HepG2 (cell line): ENCODE measurements around the gene MC2R. TPM values are rescaled to one million over a fixed set of nuclear protein-coding genes. Genes with fewer than 3 reads are reported as not detected.

ENCODE experiments used
- ATAC-seq: fragments of 200-7000 bp; cut with Tn5 transposase; 3 replicates; pipeline ENCODE4 v1.9.1; 2020; ENCODE audit warnings: mild to moderate bottlenecking, moderate library complexity
- BruUV-seq: library from RNA; stranded (reverse); fragments of 400-500 nt; replicated peaks from 2 replicates; lab custom pipeline; 2021; lab: Mats Ljungman, UMichigan
- CTCF ChIA-PET: fragments of 300-600 bp; formaldehyde crosslinking; extraction: SDS; loops from one replicate; lab custom pipeline; 2021; ENCODE audit warnings: low total read pairs, inconsistent platforms, low intra/inter-chr PET ratio; lab: Yijun Ruan, JAX
- POLR2A ChIA-PET: fragments of 350-600 bp; sonication (Branson Sonifier 250); formaldehyde crosslinking; loops from one replicate; lab custom pipeline; 2020; ENCODE audit warnings: antibody characterized with exemption, inconsistent platforms; lab: Yijun Ruan, JAX
- DNase-seq: peaks from one replicate; pipeline ENCODE4 v3.0.0-alpha.2; 2015; ENCODE audit warnings: low spot score
- FAIRE-seq: peaks from 3 replicates; lab custom pipeline; 2011; peaks lifted over from hg19 to GRCh38; lab: Jason Lieb, UNC
- H2AFZ ChIP-seq: one replicate; pipeline ENCODE4 v1.6.1; 2011; ENCODE audit warnings: low read length, inconsistent platforms
- H3K27ac ChIP-seq: fragments of 300-600 bp; 3 replicates; pipeline ENCODE4 v1.8.0; 2011; ENCODE audit warnings: mixed run types, mild to moderate bottlenecking, mixed read lengths, low read length, inconsistent platforms; ENCODE audit not compliant: insufficient read depth; ENCODE audit errors: extremely low read length
- H3K27me3 ChIP-seq, 2 experiments: fragments of 200-600 bp in 1 of 2; 2 replicates in 1 of 2; 3 replicates in 1 of 2; pipeline versions ENCODE4 v1.6.0 to v1.8.0; 2011; ENCODE audit warnings: low read length in 2 of 2, mild to moderate bottlenecking in 2 of 2, moderate library complexity in 2 of 2, inconsistent platforms in 1 of 2; ENCODE audit not compliant: insufficient read depth in 2 of 2, control insufficient read depth in 1 of 2
- H3K36me3 ChIP-seq, 2 experiments: fragments of 200-600 bp in 1 of 2; replicated peaks in 1 of 2; 2 replicates in 1 of 2; 3 replicates in 1 of 2; pipeline versions ENCODE4 v1.5.1 to v1.8.0; 2011; ENCODE audit warnings: low read length in 2 of 2, inconsistent platforms in 1 of 2; ENCODE audit not compliant: insufficient read depth in 2 of 2, control insufficient read depth in 1 of 2
- H3K4me1 ChIP-seq: 2 replicates; pipeline ENCODE4 v1.5.1; 2012; ENCODE audit warnings: low read length, inconsistent platforms; ENCODE audit not compliant: insufficient read depth
- H3K4me2 ChIP-seq: 2 replicates; pipeline ENCODE4 v1.6.0; 2011; ENCODE audit warnings: low read depth, low read length, inconsistent platforms
- H3K4me3 ChIP-seq, 3 experiments: fragments of 200-600 bp in 1 of 3; sonication (generic), shearing (Covaris generic) in 1 of 3; replicated peaks in 1 of 3; 2 replicates each; pipeline ENCODE4 v1.5.1; 2011 to 2016; ENCODE audit warnings: low read length in 3 of 3, inconsistent platforms in 2 of 3, low read depth in 2 of 3, mild to moderate bottlenecking in 2 of 3, control low read depth in 1 of 3, mixed read lengths in 1 of 3; ENCODE audit not compliant: insufficient read depth in 1 of 3
- H3K79me2 ChIP-seq: one replicate; pipeline ENCODE4 v1.6.1; 2011; ENCODE audit warnings: low read length, inconsistent platforms; ENCODE audit not compliant: insufficient read depth
- H3K9ac ChIP-seq: 2 replicates; pipeline ENCODE4 v1.6.0; 2011; ENCODE audit warnings: mild to moderate bottlenecking, low read depth, low read length, inconsistent platforms; ENCODE audit not compliant: insufficient read depth
- H3K9me3 ChIP-seq: 2 replicates; pipeline ENCODE4 v1.5.1; 2012; ENCODE audit warnings: mild to moderate bottlenecking, low read length
- H4K20me1 ChIP-seq: 2 replicates; pipeline ENCODE4 v1.6.0; 2011; ENCODE audit warnings: inconsistent platforms, mild to moderate bottlenecking, low read length, moderate library complexity; ENCODE audit not compliant: insufficient read depth
- HNRNPUL1 ChIP-seq: fragments of 200-400 bp; formaldehyde crosslinking; IDR thresholded peaks from 2 replicates; pipeline ENCODE4 v1.6.1; 2017; ENCODE audit warnings: low read depth, mild to moderate bottlenecking, low read length, moderate library complexity
- PCBP1 ChIP-seq: fragments of 200-400 bp; formaldehyde crosslinking; IDR thresholded peaks from 2 replicates; pipeline ENCODE4 v1.6.1; 2017; ENCODE audit warnings: mild to moderate bottlenecking, low read depth, low read length, borderline replicate concordance
- SOX13 ChIP-seq, 3 experiments: fragments of 450-650 bp in 1 of 3; sonication (generic) in 1 of 3; formaldehyde crosslinking in 1 of 3; IDR thresholded peaks in 2 of 3; conservative IDR thresholded peaks in 1 of 3; 2 replicates each; pipeline versions ENCODE4 v1.5.0 to v1.6.1; 2016 to 2020; ENCODE audit warnings: antibody characterized with exemption in 1 of 3, mild to moderate bottlenecking in 1 of 3, missing compliant biosample characterization in 1 of 3, missing genetic modification reagents in 1 of 3, moderate library complexity in 1 of 3
- TCF7L2 ChIP-seq: IDR thresholded peaks from 2 replicates; pipeline ENCODE4 v1.6.1; 2011; ENCODE audit warnings: mild to moderate bottlenecking, low read depth, low read length, moderate library complexity
- ZBTB2 ChIP-seq: sonication (generic); formaldehyde crosslinking; IDR thresholded peaks from 2 replicates; pipeline ENCODE4 v1.8.0; 2022; ENCODE audit warnings: low read depth, missing genetic modification reagents
- ZNF446 ChIP-seq: sonication (generic); formaldehyde crosslinking; IDR thresholded peaks from 2 replicates; pipeline ENCODE4 v1.5.0; 2020; ENCODE audit warnings: mild to moderate bottlenecking, missing genetic modification reagents
- ZNF782 ChIP-seq: sonication (generic); formaldehyde crosslinking; IDR thresholded peaks from 2 replicates; pipeline ENCODE4 v1.4.0; 2020; ENCODE audit warnings: missing genetic modification reagents, mild to moderate bottlenecking, borderline replicate concordance
- whole genome bisulfite sequencing: methylation state at CpG from one replicate; pipeline ENCODE4 v1.1.6; 2017; ENCODE audit warnings: low lambda C conversion rate; 5-methylcytosine and 5-hydroxymethylcytosine counted together
- in situ Hi-C: cut with HindIII; loops from 2 replicates; pipeline ENCODE4 v1.10.0; 2017; ENCODE audit warnings: low pct_unique_long_range_greater_than_20kb; ENCODE audit not compliant: extremely low pct_ligation_motif_present
- intact Hi-C: fragments of 100-400 bp; cut with micrococcal nuclease; formaldehyde crosslinking; loops from one replicate; pipeline ENCODE4 v1.10.0; 2022; ENCODE audit not compliant: unreplicated experiment
- polyA plus RNA-seq, 8 experiments: library from polyadenylated mRNA; depleted of rRNA in 3 of 8; stranded (reverse) in 7 of 8; unstranded in 1 of 8; fragments of >200 nt; fragmentation: Illumina TruSeq in 4 of 8; extraction: Trizol in 4 of 8; gene quantifications; 2 replicates each; pipeline versions ENCODE4 v1.2.1 to v1.2.3, GENCODE V29; 2011 to 2016; ENCODE audit warnings: low read depth in 4 of 8, missing spikeins in 1 of 8, mixed read lengths in 1 of 8; ENCODE audit not compliant: insufficient read depth in 1 of 8
- total RNA-seq, 5 experiments: library from RNA; depleted of rRNA; stranded (reverse); fragments of >200 nt; fragmentation: Illumina TruSeq; extraction: Trizol; gene quantifications; 2 replicates each; pipeline ENCODE4 v1.2.3, GENCODE V29; 2016; ENCODE audit warnings: low read depth in 1 of 5

Gene MC2R
- total and polyA plus RNA-seq, 2 of the 13 experiments (the other 11 are each of a cell fraction or from before 2014, with no cell fraction given) = not detected

GRCh38 chr18:13940326-13940725, 25.0 kb upstream of the MC2R start:
- WGBS = 56% methylated on average over 14 of the region's 14 CpGs
- H3K9ac ChIP-seq = no peak overlapping the region
- 0 out of 2 replicates have a peak, but pooled peaks cover 2% of the 10 kb centered on the region for H4K20me1 ChIP-seq
- in situ Hi-C loops (no loop called here), intact Hi-C loops (no loop called here)
- no peaks in the 10 kb centered on the region for H3K4me1 ChIP-seq
- H3K27me3 ChIP-seq = no peaks in the 10 kb centered on the region
- no peak overlapping the region for H2AFZ ChIP-seq
- H3K36me3 ChIP-seq = no peaks in the 10 kb centered on the region
- H3K4me3 ChIP-seq = no peak overlapping the region
- ATAC-seq = no peak
- POLR2A ChIA-PET = no interaction called here
- H3K9me3 ChIP-seq = no peaks in the 10 kb centered on the region
- no peak overlapping the region for H3K27ac ChIP-seq
- no TSS peak for BruUV-seq
- no peak for TF ChIP-seq ZNF446 (CRISPR knock-in tag)
- TF ChIP-seq HNRNPUL1 = no peak
- no peak for TF ChIP-seq ZBTB2 (CRISPR knock-in tag)
- no peak for TF ChIP-seq TCF7L2
- no peak for TF ChIP-seq PCBP1
- no peak for TF ChIP-seq ZNF782 (CRISPR knock-in tag)
- TF ChIP-seq SOX13 (IDR thresholded peaks at IDR 0.05) = no peak
- no peak for TF ChIP-seq SOX13 (CRISPR knock-in tag; conservative IDR thresholded peaks at IDR 0.05 in 1 of 2, IDR thresholded peaks at IDR 0.05 in 1 of 2)
- TF ChIP-seq, all 625 proteins: peak for 0
- Histone ChIP-seq H3K4me2 (no peak overlapping the region), H3K79me2 (no peaks in the 10 kb centered on the region)
- CTCF ChIA-PET = no interaction called here
- DNase-seq (no peak), FAIRE-seq (no peak)
